ENCODE results near the gene SERPINE1. TPM values are rescaled to one million over a fixed set of nuclear protein-coding genes. Genes with fewer than 3 reads are reported as not detected.

The SERPINE1 gene
- total and polyA plus RNA-seq, 2 of the 8 experiments (the other 6 are each of a cell fraction or from before 2014, with no cell fraction given) = 3.7 to 5.6 TPM

DNA sequence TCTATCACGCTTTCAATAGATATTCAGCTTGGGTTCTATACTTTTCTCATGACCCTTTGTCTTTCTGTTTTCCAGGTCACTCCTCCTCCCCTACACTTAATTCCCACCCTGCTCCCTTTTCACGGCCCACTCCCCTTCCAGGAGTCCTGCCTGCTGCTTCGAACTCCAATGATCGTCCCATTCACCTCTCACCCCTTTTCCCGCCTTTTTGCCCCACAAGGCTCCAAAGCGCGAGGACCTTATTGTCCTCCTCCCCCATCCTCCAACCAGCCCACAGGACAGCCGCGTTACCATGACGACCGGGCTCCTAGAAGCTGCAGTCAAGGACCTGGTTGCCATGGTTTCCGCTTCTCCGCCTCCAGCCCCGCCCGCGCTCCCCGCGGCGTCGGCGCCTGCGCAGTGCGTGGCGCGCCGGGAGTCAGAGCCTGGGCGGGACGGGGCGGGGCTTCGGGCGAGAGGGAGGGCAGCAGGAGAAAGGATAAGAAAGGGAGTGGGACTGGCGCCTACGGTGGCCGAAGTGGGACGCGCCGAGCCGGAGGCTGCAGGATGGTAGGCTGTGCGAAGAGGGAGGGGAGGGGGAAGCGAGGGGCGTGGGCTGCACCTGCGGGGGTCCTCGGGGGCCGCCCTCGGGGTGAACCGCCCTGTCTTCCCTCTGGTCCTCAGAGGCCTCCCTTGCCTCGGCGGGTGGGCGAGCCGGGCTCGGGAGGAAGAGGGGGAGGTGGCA lies 27.2 kb downstream of the SERPINE1 start, which contains the start of gene AP1S1:
Gene AP1S1, plus strand, starts transcription at position 508 of the 724 bp plus-strand sequence. Its CDS starts 39 bp downstream, at position 547.
- Histone ChIP-seq H4K91ac (replicated peaks; ENCODE audit: insufficient read length, low read length) (peak within 1 kb of the TSS; percentile 80), H3K18ac (ENCODE audit: extremely low read depth, low read length) (peak within 1 kb of the TSS; percentile 71), H2BK20ac (ENCODE audit: low read length) (0 out of 2 replicates have a peak within 1 kb of the TSS, but pooled peaks have one; percentile 86), H3K36me3 (ENCODE audit: control insufficient read depth in 2 of 4, insufficient read depth in 4 of 4, low read length in 3 of 4) (peaks cover 0 to 3% (median 0%) of the 10 kb centered on the region in 4 experiments; a peak in 2 of 8 replicates), H4K8ac (ENCODE audit: extremely low read depth, insufficient read depth, low read length) (peak within 1 kb of the TSS; percentile 17), H2BK5ac (ENCODE audit: low read depth, low read length) (peak within 1 kb of the TSS; percentile 73; the same call in 1 of the 2 replicates), H3K9me3 (ENCODE audit: insufficient read depth in 2 of 2, low read depth in 1 of 2, low read length in 1 of 2) (no peaks in the 10 kb centered on the region; a peak in 1 of 4 replicates), H3K4me2 (ENCODE audit: insufficient read depth in 1 of 2, low read depth in 2 of 2, low read length in 2 of 2) (peak within 1 kb of the TSS; percentile 78 to 80), H4K5ac (ENCODE audit: insufficient read length, low read depth, low read length) (peak within 1 kb of the TSS; percentile 67), H2BK120ac (replicated peaks; ENCODE audit: low read depth, low read length) (peak within 1 kb of the TSS; percentile 5), H3K23ac (ENCODE audit: insufficient read length) (no peak within 1 kb of the TSS), H2BK15ac (ENCODE audit: low read length) (no peak within 1 kb of the TSS), H3K79me1 (ENCODE audit: low read depth, low read length) (no peaks in the 10 kb centered on the region), H3K56ac (replicated peaks; ENCODE audit: insufficient read length, low read depth, low read length) (peak within 1 kb of the TSS; percentile 62), H3K79me2 (ENCODE audit: control insufficient read depth in 1 of 2, insufficient read depth in 2 of 2, low read length in 2 of 2) (0 out of 4 replicates have a peak, but pooled peaks cover 0 to 4% of the 10 kb centered on the region in 2 experiments), H3K27ac (ENCODE audit: low read depth, low read length) (peak within 1 kb of the TSS; percentile 16; the same call in 1 of the 2 replicates), H3K23me2 (ENCODE audit: low read depth, low read length) (no peaks in the 10 kb centered on the region; the same call in 1 of the 2 replicates), H3K27me3 (replicated peaks in 1 of 4; ENCODE audit: control insufficient read depth in 3 of 4, extremely low read depth in 1 of 4, insufficient read depth in 3 of 4, low read length in 3 of 4) (peaks cover 0 to 6% (median 4%) of the 10 kb centered on the region in 4 experiments; a peak in 3 of 7 replicates), H2AFZ (ENCODE audit: low read length) (no peak within 1 kb of the TSS), H4K20me1 (replicated peaks in 1 of 2; ENCODE audit: control insufficient read depth in 1 of 2, insufficient read depth in 2 of 2, low read length in 2 of 2) (no peaks in the 10 kb centered on the region), H3K9ac (replicated peaks in 1 of 4; ENCODE audit: extremely low read depth in 1 of 4, low read depth in 3 of 4, low read length in 3 of 4) (peak within 1 kb of the TSS in 2 of 4 experiments; percentile 25 to 45; a peak in 4 of 7 replicates), H2BK12ac (ENCODE audit: low read depth, low read length) (no peak within 1 kb of the TSS), H3K4me1 (replicated peaks in 1 of 4; ENCODE audit: control insufficient read depth in 3 of 4, insufficient read depth in 4 of 4, low read length in 3 of 4) (peaks cover 8 to 19% (median 14%) of the 10 kb centered on the region in 4 experiments), H2AK5ac (ENCODE audit: low read depth, low read length) (peak within 1 kb of the TSS; percentile 2), H3K4ac (replicated peaks; ENCODE audit: insufficient read length, low read depth, low read length) (peak within 1 kb of the TSS; percentile 17), H3K4me3 (ENCODE audit: extremely low read depth in 1 of 4, insufficient read depth in 2 of 4, low read depth in 3 of 4, low read length in 4 of 4) (peak within 1 kb of the TSS; percentile 48 to 82 (median 66)), H3K14ac (ENCODE audit: insufficient read length) (no peak within 1 kb of the TSS)
- WGBS, 2 experiments (ENCODE audit: extremely low coverage in 1 of 2, insufficient coverage in 1 of 2, insufficient read length in 1 of 2, insufficient replicate concordance in 2 of 2, low coverage in 1 of 2, low lambda C conversion rate in 2 of 2, missing lambda C conversion rate in 1 of 2) = 13% methylated on average over 17 of the region's 51 CpGs; no CpG with 5 or more reads in 1 of the 2 experiments
- ChIA-PET CTCF (ENCODE audit: partially characterized antibody) (interaction anchor here (0.9 to 3.1 kb wide), 2 partner anchors 10 to 12 kb away, joined by 3 to 20 read pairs; no protein-coding TSS in a partner anchor), POLR2A (ENCODE audit: partially characterized antibody) (interaction anchor here (0.7 to 4.7 kb wide), 7 partner anchors 9 to 265 kb away, joined by 3 to 20 read pairs (median 4); partner anchors contain the start of genes FIS1, UFSP1 and VGF)
- no peak for FAIRE-seq
- peak; percentile 98 for DNase-seq (ENCODE audit: low read depth in 1 of 2, low spot score in 2 of 2)
- TF ChIP-seq, protein P1, sequence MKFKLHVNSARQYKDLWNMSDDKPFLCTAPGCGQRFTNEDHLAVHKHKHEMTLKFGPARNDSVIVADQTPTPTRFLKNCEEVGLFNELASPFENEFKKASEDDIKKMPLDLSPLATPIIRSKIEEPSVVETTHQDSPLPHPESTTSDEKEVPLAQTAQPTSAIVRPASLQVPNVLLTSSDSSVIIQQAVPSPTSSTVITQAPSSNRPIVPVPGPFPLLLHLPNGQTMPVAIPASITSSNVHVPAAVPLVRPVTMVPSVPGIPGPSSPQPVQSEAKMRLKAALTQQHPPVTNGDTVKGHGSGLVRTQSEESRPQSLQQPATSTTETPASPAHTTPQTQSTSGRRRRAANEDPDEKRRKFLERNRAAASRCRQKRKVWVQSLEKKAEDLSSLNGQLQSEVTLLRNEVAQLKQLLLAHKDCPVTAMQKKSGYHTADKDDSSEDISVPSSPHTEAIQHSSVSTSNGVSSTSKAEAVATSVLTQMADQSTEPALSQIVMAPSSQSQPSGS (IDR thresholded peaks at IDR 0.05; ENCODE audit: low read length) = no peak
- TF ChIP-seq BCL11A (IDR thresholded peaks at IDR 0.05; ENCODE audit: low read depth in 2 of 2, low read length in 2 of 2) (no peak), SUZ12 (IDR thresholded peaks at IDR 0.05; ENCODE audit: low read length) (no peak), SP4 (IDR thresholded peaks at IDR 0.05; ENCODE audit: low read length) (0 out of 2 replicates have a peak, but pooled peaks have one; percentile 72), EP300 (IDR thresholded peaks at IDR 0.05; ENCODE audit: borderline replicate concordance in 1 of 2, low read depth in 2 of 2, low read length in 2 of 2) (no peak), HDAC2 (IDR thresholded peaks at IDR 0.05; ENCODE audit: borderline replicate concordance in 1 of 2, low read depth in 2 of 2, low read length in 2 of 2) (peak; percentile 37 to 94; a peak in 3 of 4 replicates), RXRA (IDR thresholded peaks at IDR 0.05; ENCODE audit: insufficient read depth, low read depth, low read length) (no peak)

All from H1 (cell line).